AG09319 (cell line): ENCODE data around the gene WDR76.
A peak's percentile ranks its signal among the peaks of the same experiment; 100 is the strongest.
"Not testable (repeated sequence)": the region's sequence is repeated elsewhere in the genome, so short reads cannot be mapped to it uniquely, and the experiment has no call there.

Experiments
- DNase-seq: peaks from one replicate; pipeline ENCODE4 v3.0.0-alpha.2; 2010; ENCODE audit warnings: low read depth; ENCODE audit errors: extremely low read depth
- TF ChIP-seq, protein P1 (sequence below): IDR thresholded peaks from 2 replicates; pipeline ENCODE4 v1.5.1; 2011; ENCODE audit warnings: low read depth, mild to moderate bottlenecking, inconsistent platforms, low read length, moderate library complexity

WDR76 gene

DNA sequence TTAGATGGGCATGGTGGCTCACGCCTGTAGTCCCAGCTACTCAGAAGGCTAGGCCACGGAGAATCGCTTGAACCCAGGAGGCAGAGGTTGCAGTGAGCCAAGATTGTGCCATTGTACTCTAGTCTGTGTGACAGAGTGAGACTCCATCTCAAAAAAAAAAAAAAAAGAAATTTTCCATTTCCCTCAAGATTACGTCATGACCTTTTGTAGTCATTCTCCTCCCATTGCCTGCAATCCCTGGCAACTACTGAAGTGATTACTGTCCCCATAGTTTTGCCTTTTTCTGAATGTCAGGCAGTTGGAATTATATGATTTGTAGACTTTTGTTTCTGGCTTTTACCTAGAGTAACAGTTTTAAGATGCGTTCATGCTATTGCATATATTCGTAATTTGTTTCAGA, 28.0 kb downstream of the WDR76 start:
- TF ChIP-seq, protein P1, sequence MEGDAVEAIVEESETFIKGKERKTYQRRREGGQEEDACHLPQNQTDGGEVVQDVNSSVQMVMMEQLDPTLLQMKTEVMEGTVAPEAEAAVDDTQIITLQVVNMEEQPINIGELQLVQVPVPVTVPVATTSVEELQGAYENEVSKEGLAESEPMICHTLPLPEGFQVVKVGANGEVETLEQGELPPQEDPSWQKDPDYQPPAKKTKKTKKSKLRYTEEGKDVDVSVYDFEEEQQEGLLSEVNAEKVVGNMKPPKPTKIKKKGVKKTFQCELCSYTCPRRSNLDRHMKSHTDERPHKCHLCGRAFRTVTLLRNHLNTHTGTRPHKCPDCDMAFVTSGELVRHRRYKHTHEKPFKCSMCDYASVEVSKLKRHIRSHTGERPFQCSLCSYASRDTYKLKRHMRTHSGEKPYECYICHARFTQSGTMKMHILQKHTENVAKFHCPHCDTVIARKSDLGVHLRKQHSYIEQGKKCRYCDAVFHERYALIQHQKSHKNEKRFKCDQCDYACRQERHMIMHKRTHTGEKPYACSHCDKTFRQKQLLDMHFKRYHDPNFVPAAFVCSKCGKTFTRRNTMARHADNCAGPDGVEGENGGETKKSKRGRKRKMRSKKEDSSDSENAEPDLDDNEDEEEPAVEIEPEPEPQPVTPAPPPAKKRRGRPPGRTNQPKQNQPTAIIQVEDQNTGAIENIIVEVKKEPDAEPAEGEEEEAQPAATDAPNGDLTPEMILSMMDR, result no peak
- DNase-seq, result peak; percentile 3

- TF ChIP-seq, protein P1, result no peak
- DNase-seq, result no peak
These were observed 32.7 kb downstream of the WDR76 start for GRCh38 chr15:43859546-43859945.

GRCh38 chr15:43866636-43867035, 39.8 kb downstream of the WDR76 start:
- not testable (repeated sequence) for DNase-seq

- TF ChIP-seq, protein P1, result no peak
- no peak for DNase-seq
These were observed 40.3 kb downstream of the WDR76 start for GRCh38 chr15:43867096-43867495.

GRCh38 chr15:43868406-43868805, 41.6 kb downstream of the WDR76 start:
- TF ChIP-seq, protein P1, result no peak
- no peak for DNase-seq

DNA sequence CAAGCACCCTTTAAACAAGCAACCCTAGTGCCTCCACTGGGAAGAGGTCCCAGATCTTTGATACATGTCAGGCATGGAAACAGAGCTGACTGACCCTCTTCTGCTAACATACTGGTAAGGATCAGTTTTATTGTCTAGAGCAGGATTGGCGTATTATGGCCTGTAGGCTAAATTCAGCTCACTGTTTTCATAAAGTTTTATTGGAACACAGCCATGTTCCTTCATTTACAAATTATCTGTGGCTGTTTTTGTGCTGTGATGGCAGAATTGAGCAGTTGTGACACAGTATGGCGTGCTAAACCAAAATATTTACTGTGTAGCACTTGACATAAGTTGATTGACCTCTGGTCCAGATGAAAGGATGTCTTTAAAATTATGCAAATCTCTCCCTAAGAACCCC, 45.0 kb downstream of the WDR76 start:
- DNase-seq, result no peak
- TF ChIP-seq, protein P1, result no peak; the same call in 1 of the 2 replicates

DNA sequence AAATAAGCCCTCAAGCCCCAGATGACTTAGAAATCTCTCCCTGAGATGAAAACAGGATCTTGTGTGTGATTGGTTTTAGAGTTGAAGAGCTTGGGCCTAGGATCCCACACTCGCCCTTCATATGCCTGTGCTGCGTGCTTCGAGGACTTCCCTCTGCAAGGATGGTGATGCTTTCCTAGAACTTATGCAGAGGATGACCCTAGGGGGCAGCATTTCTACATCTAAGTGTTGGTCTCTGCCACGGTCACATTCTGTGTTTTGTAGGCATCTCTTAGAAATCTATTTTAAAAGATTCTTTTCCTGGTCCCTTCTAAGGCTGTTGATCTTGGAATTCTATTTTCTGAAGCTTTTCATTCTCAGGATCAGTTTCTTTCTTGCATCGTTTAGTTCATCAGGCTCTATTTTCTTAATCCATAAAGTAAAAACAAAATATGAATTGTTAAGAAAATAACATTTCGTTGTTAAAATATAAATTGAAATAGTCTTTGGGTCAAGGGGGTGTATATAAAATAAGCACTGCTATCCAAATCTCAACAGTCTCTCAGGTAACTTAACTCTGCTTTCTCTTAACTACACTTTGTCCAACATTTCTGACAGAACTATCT, 45.7 kb downstream of the WDR76 start:
- TF ChIP-seq, protein P1, result peak; percentile 76
- DNase-seq, result peak; percentile 54

- TF ChIP-seq, protein P1, result no peak
- no peak for DNase-seq
These were observed 46.8 kb downstream of the WDR76 start for GRCh38 chr15:43873651-43874050.
